ENCODE data around the gene NECAB3.
"Not testable (repeated sequence)": the region's sequence is repeated elsewhere in the genome, so short reads cannot be mapped to it uniquely, and the experiment has no call there.

NECAB3 gene

DNA sequence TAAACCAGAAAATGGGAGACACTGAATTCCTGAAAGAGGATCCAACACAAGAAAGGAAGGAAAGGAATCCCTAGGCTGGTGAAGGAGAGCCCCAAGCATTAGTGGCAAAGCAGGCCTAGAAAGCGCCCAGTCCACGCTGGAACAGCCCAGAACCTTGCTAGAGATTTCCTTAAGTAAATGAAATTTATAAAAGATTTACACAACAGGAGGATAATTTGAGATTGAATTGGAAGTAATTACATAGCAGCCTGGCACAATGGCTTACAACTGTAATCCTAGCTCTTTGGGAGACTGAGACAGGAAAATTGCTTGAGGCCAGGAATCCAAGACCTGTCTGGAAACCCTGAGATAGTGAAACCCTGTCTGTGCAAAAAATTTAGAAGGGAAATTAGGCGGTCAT lies 38.9 kb downstream of the NECAB3 start:
- H3K27me3 Mint-ChIP-seq (ENCODE audit: low read depth, poor library complexity): no peaks in the 10 kb centered on the region
- H3K36me3 Mint-ChIP-seq (ENCODE audit: low read depth): peaks cover 56% of the 10 kb centered on the region
- H3K4me3 Mint-ChIP-seq: no peak overlapping the region
- no peaks in the 10 kb centered on the region for H3K9me3 Mint-ChIP-seq
- no peak overlapping the region for H3K27ac Mint-ChIP-seq
- TF ChIP-seq, protein P1, sequence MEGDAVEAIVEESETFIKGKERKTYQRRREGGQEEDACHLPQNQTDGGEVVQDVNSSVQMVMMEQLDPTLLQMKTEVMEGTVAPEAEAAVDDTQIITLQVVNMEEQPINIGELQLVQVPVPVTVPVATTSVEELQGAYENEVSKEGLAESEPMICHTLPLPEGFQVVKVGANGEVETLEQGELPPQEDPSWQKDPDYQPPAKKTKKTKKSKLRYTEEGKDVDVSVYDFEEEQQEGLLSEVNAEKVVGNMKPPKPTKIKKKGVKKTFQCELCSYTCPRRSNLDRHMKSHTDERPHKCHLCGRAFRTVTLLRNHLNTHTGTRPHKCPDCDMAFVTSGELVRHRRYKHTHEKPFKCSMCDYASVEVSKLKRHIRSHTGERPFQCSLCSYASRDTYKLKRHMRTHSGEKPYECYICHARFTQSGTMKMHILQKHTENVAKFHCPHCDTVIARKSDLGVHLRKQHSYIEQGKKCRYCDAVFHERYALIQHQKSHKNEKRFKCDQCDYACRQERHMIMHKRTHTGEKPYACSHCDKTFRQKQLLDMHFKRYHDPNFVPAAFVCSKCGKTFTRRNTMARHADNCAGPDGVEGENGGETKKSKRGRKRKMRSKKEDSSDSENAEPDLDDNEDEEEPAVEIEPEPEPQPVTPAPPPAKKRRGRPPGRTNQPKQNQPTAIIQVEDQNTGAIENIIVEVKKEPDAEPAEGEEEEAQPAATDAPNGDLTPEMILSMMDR (IDR thresholded peaks at IDR 0.05): no peak
- no peaks in the 10 kb centered on the region for H3K4me1 Mint-ChIP-seq
- DNase-seq: no peak

DNA sequence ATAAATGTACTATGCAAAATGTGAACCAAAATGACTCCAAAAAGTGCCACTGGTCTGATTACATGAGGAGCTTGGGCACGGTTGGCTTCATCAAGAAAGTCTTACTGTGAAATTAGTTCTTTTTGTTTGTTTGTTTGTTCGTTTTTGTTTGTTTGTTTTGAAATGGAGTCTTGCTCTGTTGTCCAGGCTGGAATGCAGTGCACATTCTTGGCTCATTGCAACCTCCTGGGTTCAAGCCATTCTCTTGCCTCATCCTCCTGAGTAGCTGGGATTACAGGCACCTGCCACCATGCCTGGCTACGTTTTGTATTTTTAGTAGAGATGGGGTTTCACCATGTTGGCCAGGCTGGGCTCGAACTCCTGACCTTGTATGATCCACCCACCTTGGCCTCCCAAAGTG lies 42.3 kb downstream of the NECAB3 start:
- H3K9me3 Mint-ChIP-seq; H3K4me1 Mint-ChIP-seq; H3K27me3 Mint-ChIP-seq (ENCODE audit: low read depth, poor library complexity); H3K4me3 Mint-ChIP-seq; DNase-seq; H3K27ac Mint-ChIP-seq: not testable (repeated sequence)
- peaks cover 57% of the 10 kb centered on the region for H3K36me3 Mint-ChIP-seq (ENCODE audit: low read depth)

DNA sequence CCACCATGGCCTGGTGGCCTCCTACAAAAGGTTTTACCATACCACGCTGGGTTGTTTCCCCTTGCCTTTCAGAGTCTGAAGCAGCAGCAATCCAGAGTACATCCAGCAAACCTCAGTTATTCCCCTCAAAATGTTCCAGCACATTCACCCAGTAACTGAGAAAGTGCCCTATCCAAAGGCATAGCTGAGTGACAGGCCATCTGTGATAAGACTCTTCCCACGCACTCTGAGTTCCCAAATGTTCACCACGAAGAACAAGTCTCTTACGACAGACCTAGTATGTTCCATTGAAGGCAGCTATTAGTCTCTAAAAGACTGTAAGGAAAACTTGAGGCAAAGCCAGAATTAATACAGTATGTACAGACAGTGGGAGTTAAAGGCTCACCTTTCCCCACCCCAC lies 43.7 kb downstream of the NECAB3 start:
- no peak for DNase-seq
- no peak overlapping the region for H3K4me3 Mint-ChIP-seq
- TF ChIP-seq, protein P1 (IDR thresholded peaks at IDR 0.05): no peak
- H3K9me3 Mint-ChIP-seq: no peaks in the 10 kb centered on the region
- H3K4me1 Mint-ChIP-seq: no peaks in the 10 kb centered on the region
- no peaks in the 10 kb centered on the region for H3K27me3 Mint-ChIP-seq (ENCODE audit: low read depth, poor library complexity)
- peaks cover 67% of the 10 kb centered on the region for H3K36me3 Mint-ChIP-seq (ENCODE audit: low read depth)
- H3K27ac Mint-ChIP-seq: peak overlapping the region; percentile 36

DNA sequence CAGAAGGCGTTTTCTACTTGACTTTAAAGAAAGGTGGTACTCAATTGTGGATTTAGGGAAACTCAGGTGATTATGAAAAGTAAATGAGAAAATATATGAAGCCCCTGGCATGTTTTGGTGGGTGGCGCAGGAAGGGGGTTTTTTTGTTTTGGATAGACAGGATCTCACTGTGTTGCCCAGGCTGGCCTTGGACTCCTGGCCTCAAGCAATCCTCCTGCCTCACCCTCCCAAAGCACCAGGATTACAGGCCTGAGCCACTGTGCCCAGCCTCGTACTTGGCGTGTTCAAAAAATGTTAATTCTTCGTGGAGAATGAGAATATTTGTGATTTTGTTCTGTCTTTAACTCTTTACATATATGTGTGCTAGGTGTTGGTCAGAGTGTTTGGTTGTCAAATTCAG lies 44.2 kb downstream of the NECAB3 start:
- no peaks in the 10 kb centered on the region for H3K27me3 Mint-ChIP-seq (ENCODE audit: low read depth, poor library complexity)
- H3K4me3 Mint-ChIP-seq: no peak overlapping the region
- no peak overlapping the region for H3K27ac Mint-ChIP-seq
- TF ChIP-seq, protein P1 (IDR thresholded peaks at IDR 0.05): no peak
- H3K36me3 Mint-ChIP-seq (ENCODE audit: low read depth): peaks cover 72% of the 10 kb centered on the region
- H3K9me3 Mint-ChIP-seq: no peaks in the 10 kb centered on the region
- H3K4me1 Mint-ChIP-seq: no peaks in the 10 kb centered on the region
- no peak for DNase-seq

DNA sequence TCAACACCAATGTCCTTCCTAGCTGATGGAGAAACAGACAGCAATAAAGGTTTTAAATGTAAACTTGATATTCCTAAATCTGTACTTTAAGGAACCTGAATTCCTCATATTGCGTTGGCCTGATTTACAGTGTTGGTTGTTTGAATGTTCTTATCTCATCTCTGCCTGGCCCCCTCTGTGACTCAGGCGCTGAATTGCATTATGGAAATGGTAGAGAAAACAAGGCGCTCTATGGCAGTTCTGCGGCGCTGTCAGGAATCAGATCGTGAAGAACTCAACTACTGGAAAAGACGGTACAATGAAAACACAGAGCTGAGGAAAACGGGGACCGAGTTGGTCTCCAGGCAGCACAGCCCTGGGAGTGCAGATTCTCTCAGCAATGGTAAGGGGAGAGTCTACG lies 44.7 kb downstream of the NECAB3 start:
- no peaks in the 10 kb centered on the region for H3K9me3 Mint-ChIP-seq
- DNase-seq: no peak
- no peaks in the 10 kb centered on the region for H3K4me1 Mint-ChIP-seq
- H3K4me3 Mint-ChIP-seq: no peak overlapping the region
- no peak overlapping the region for H3K27ac Mint-ChIP-seq
- H3K36me3 Mint-ChIP-seq (ENCODE audit: low read depth): peaks cover 77% of the 10 kb centered on the region
- TF ChIP-seq, protein P1 (IDR thresholded peaks at IDR 0.05): no peak
- H3K27me3 Mint-ChIP-seq (ENCODE audit: low read depth, poor library complexity): no peaks in the 10 kb centered on the region

DNA sequence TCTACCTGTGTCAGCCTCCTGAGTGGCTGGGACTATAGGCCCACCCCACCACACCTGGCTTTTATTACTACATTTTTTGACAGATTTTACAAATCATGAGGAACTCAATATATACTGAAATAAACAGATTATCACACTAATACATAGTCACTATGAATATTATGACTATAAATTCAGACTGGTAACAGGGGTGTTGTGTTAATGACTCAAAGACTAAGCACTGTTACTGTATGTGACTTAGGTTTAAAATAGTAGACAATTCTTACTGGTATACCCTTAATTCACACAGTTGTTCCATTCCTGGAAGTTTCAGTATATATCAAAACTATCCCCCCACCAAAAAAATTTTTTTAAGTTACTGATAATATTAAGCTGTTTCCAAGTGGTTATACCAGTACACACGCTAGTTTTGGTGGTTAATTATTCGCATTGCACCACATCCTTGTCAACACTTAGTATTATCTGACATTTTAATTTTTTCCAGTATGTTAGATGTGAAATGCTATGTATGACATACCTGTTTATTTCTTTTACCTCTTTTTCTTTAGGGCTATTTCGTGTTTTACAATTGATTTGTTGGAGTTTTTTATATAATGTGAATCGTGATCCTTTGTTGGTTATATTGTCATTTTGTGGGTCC lies 46.5 kb downstream of the NECAB3 start:
- H3K9me3 Mint-ChIP-seq: no peaks in the 10 kb centered on the region
- no peaks in the 10 kb centered on the region for H3K4me1 Mint-ChIP-seq
- no peak overlapping the region for H3K4me3 Mint-ChIP-seq
- TF ChIP-seq, protein P1 (IDR thresholded peaks at IDR 0.05): no peak
- peaks cover 86% of the 10 kb centered on the region for H3K36me3 Mint-ChIP-seq (ENCODE audit: low read depth)
- H3K27me3 Mint-ChIP-seq (ENCODE audit: low read depth, poor library complexity): no peaks in the 10 kb centered on the region
- DNase-seq: no peak
- H3K27ac Mint-ChIP-seq: no peak overlapping the region
